ENCODE results near the gene ZNF236.

The ZNF236 gene

DNA sequence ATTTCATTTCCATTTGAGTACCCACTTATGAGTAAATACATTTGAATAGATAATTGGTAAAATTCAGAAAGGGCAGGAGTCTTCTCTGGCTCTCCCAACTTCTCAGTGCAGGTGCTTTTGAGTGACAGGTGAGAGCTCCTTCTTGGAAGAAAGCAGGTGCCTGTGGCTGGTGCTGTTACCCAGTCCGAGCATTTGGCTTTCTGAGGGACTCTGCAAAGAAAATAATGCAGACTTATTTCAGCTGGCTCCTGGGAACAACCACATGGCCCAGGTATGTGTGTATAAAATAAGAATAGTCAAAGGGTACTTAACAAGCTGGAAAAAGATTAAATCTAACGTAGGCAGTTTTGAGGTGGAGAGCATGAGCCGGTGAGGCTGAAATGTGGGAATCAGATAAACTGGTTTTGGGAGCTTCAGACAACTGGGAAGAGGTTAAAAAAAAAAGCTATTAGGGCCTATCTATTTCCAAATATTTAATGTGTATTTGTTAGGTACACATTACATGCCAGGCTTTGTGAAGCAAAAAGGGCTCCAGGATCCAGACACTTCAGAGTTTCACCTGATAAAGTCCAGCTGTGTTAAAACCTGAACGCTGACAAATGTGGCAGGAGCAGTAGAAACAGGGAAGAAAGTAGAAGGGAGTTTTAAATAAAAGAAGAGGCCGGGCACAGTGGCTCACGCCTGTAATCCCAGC lies 20.6 kb downstream of the ZNF236 start:
- Histone ChIP-seq H3K4me3 (ENCODE audit: low read length) (no peak overlapping the region), H3K36me3 (replicated peaks; ENCODE audit: low read depth, low read length) (no peaks in the 10 kb centered on the region), H4K20me1 (ENCODE audit: insufficient read depth, low read length) (peaks cover 16% of the 10 kb centered on the region), H3K4me1 (ENCODE audit: low read length) (no peaks in the 10 kb centered on the region), H3K9me3 (ENCODE audit: insufficient read depth, low read length) (no peaks in the 10 kb centered on the region), H2AFZ (ENCODE audit: low read depth, low read length) (no peak overlapping the region), H3K27ac (ENCODE audit: low read length) (no peak overlapping the region), H3K79me2 (ENCODE audit: low read length) (peaks cover 60% of the 10 kb centered on the region), H3K9ac (ENCODE audit: low read length) (no peak overlapping the region), H3K27me3 (ENCODE audit: low read depth, low read length) (no peaks in the 10 kb centered on the region), H3K4me2 (ENCODE audit: low read length) (no peak overlapping the region)
- TF ChIP-seq, protein P1, sequence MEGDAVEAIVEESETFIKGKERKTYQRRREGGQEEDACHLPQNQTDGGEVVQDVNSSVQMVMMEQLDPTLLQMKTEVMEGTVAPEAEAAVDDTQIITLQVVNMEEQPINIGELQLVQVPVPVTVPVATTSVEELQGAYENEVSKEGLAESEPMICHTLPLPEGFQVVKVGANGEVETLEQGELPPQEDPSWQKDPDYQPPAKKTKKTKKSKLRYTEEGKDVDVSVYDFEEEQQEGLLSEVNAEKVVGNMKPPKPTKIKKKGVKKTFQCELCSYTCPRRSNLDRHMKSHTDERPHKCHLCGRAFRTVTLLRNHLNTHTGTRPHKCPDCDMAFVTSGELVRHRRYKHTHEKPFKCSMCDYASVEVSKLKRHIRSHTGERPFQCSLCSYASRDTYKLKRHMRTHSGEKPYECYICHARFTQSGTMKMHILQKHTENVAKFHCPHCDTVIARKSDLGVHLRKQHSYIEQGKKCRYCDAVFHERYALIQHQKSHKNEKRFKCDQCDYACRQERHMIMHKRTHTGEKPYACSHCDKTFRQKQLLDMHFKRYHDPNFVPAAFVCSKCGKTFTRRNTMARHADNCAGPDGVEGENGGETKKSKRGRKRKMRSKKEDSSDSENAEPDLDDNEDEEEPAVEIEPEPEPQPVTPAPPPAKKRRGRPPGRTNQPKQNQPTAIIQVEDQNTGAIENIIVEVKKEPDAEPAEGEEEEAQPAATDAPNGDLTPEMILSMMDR (IDR thresholded peaks at IDR 0.05; ENCODE audit: low read depth, low read length), result no peak
- TF ChIP-seq EZH2phosphoT487 (IDR thresholded peaks at IDR 0.05; ENCODE audit: low read depth), result no peak

- H3K4me2 ChIP-seq (ENCODE audit: low read length), result no peak overlapping the region
- no peak overlapping the region for H3K27ac ChIP-seq (ENCODE audit: low read length)
- H3K4me3 ChIP-seq (ENCODE audit: low read length), result no peak overlapping the region
- no peaks in the 10 kb centered on the region for H3K9me3 ChIP-seq (ENCODE audit: insufficient read depth, low read length)
- H3K27me3 ChIP-seq (ENCODE audit: low read depth, low read length), result no peaks in the 10 kb centered on the region
- TF ChIP-seq EZH2phosphoT487 (IDR thresholded peaks at IDR 0.05; ENCODE audit: low read depth), result no peak
- TF ChIP-seq, protein P1 (IDR thresholded peaks at IDR 0.05; ENCODE audit: low read depth, low read length), result no peak
- H2AFZ ChIP-seq (ENCODE audit: low read depth, low read length), result no peak overlapping the region
- no peaks in the 10 kb centered on the region for H3K4me1 ChIP-seq (ENCODE audit: low read length)
- H3K36me3 ChIP-seq (replicated peaks; ENCODE audit: low read depth, low read length), result no peaks in the 10 kb centered on the region
- H4K20me1 ChIP-seq (ENCODE audit: insufficient read depth, low read length), result peaks cover 9% of the 10 kb centered on the region
- peaks cover 59% of the 10 kb centered on the region for H3K79me2 ChIP-seq (ENCODE audit: low read length)
- no peak overlapping the region for H3K9ac ChIP-seq (ENCODE audit: low read length)
Observed at GRCh38 chr18:76844144-76844543, 21.8 kb downstream of the ZNF236 start.

DNA sequence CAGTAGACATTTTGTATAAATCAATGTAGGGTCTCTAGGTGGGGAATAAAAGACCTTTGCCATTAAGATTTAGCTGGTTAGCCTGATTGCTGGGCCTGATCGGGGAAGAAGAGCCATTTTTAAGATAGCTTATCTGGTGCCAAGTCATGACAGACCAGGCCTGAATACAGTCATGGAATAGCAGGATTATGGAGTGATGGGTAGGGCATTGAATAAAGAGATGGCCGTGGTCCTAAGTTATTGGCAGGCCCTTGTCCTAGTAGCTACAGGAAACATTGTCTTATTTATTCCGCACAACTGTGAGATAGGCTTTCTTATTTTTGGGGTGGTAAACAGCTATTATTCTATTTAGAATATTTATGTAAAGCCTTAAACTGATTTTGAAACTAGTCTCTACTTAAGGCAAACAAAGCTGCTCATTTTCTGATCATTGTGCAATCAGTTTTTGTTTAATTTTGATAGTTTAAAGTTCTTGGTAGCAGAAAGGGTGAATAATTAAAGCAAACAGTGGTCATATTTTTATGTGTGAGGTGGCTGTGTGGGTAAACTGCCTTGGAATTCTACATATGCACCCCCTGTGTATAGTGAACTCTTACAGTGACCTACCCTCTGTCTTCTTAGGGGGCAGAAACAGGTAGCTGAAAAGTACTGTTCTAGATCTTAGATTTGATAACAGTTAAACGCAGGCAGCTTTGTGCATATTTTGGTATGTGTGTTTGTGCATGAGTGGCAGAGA lies 22.6 kb downstream of the ZNF236 start:
- Histone ChIP-seq H3K27ac (ENCODE audit: low read length) (no peak overlapping the region), H3K9me3 (ENCODE audit: insufficient read depth, low read length) (no peaks in the 10 kb centered on the region), H3K36me3 (replicated peaks; ENCODE audit: low read depth, low read length) (no peaks in the 10 kb centered on the region), H2AFZ (ENCODE audit: low read depth, low read length) (no peak overlapping the region), H3K4me3 (ENCODE audit: low read length) (no peak overlapping the region), H3K4me2 (ENCODE audit: low read length) (no peak overlapping the region), H3K79me2 (ENCODE audit: low read length) (peaks cover 54% of the 10 kb centered on the region), H3K27me3 (ENCODE audit: low read depth, low read length) (no peaks in the 10 kb centered on the region), H3K9ac (ENCODE audit: low read length) (no peak overlapping the region), H4K20me1 (ENCODE audit: insufficient read depth, low read length) (peaks cover 9% of the 10 kb centered on the region), H3K4me1 (ENCODE audit: low read length) (0 out of 2 replicates have a peak, but pooled peaks cover 2% of the 10 kb centered on the region)
- no peak for TF ChIP-seq EZH2phosphoT487 (IDR thresholded peaks at IDR 0.05; ENCODE audit: low read depth)
- TF ChIP-seq, protein P1 (IDR thresholded peaks at IDR 0.05; ENCODE audit: low read depth, low read length), result no peak

- H3K4me3 ChIP-seq (ENCODE audit: low read length), result no peak overlapping the region
- H3K9ac ChIP-seq (ENCODE audit: low read length), result no peak overlapping the region
- no peaks in the 10 kb centered on the region for H3K27me3 ChIP-seq (ENCODE audit: low read depth, low read length)
- H3K4me1 ChIP-seq (ENCODE audit: low read length), result 0 out of 2 replicates have a peak, but pooled peaks cover 3% of the 10 kb centered on the region
- H4K20me1 ChIP-seq (ENCODE audit: insufficient read depth, low read length), result peaks cover 9% of the 10 kb centered on the region
- no peak overlapping the region for H3K4me2 ChIP-seq (ENCODE audit: low read length)
- TF ChIP-seq, protein P1 (IDR thresholded peaks at IDR 0.05; ENCODE audit: low read depth, low read length), result no peak
- no peak for TF ChIP-seq EZH2phosphoT487 (IDR thresholded peaks at IDR 0.05; ENCODE audit: low read depth)
- no peaks in the 10 kb centered on the region for H3K9me3 ChIP-seq (ENCODE audit: insufficient read depth, low read length)
- H3K36me3 ChIP-seq (replicated peaks; ENCODE audit: low read depth, low read length), result no peaks in the 10 kb centered on the region
- H2AFZ ChIP-seq (ENCODE audit: low read depth, low read length), result no peak overlapping the region
- peaks cover 50% of the 10 kb centered on the region for H3K79me2 ChIP-seq (ENCODE audit: low read length)
- H3K27ac ChIP-seq (ENCODE audit: low read length), result no peak overlapping the region
Observed at GRCh38 chr18:76846217-76846616, 23.9 kb downstream of the ZNF236 start.
